Stromal cell of bone marrow (primary cell): ENCODE results near the gene UBE2G2.

Source experiments
- DNase-seq: peaks from one replicate; pipeline ENCODE4 v3.0.0-alpha.2; 2012; ENCODE audit warnings: low read depth

The UBE2G2 gene

GRCh38 chr21:44763451-44764318, 37.9 kb downstream of the UBE2G2 start:
- DNase-seq, result no peak

GRCh38 chr21:44763050-44763378, 38.6 kb downstream of the UBE2G2 start:
- no peak for DNase-seq

DNA sequence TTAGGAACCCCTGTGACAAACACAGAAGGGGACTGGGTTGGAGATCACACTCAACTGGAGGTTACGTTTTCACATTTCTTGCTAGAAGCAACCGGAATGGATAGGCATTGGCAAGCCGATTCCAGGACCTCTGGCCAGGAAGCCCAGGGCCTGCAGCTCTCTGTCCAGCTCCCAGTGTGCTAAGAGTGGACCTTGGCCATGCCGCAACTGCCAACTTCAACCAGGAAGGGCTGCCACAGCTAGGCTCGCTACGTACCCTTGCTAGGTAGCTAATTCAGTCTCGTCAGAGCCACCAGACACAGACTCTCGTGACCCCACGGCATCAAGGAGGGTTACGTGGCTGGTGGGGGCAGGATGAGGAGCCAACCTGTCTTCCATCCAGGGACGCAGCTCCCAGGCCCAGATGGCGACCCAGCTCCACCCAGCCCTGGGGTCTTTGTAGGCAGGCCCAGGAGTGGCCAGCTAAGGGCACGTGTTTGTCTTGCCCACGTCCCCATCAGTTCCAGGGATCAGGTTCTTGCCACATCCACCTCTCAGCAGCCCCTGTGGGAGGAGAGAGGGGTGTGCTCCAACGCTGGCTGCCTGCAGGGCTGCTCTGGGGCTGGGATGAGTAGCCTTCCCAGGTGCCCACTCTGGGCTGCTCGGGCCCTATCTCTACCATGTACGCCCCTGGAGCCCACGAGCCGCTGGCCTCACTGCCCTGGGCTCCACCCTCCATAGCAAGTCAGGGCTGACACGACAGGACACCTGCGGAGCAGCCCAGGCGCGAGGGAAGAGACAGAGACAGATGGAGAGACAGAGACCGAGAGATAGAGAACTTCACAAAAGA, 39.2 kb downstream of the UBE2G2 start:
- DNase-seq, result no peak

- DNase-seq, result no peak
Measured at GRCh38 chr21:44761747-44762208, 39.8 kb downstream of the UBE2G2 start.

DNA sequence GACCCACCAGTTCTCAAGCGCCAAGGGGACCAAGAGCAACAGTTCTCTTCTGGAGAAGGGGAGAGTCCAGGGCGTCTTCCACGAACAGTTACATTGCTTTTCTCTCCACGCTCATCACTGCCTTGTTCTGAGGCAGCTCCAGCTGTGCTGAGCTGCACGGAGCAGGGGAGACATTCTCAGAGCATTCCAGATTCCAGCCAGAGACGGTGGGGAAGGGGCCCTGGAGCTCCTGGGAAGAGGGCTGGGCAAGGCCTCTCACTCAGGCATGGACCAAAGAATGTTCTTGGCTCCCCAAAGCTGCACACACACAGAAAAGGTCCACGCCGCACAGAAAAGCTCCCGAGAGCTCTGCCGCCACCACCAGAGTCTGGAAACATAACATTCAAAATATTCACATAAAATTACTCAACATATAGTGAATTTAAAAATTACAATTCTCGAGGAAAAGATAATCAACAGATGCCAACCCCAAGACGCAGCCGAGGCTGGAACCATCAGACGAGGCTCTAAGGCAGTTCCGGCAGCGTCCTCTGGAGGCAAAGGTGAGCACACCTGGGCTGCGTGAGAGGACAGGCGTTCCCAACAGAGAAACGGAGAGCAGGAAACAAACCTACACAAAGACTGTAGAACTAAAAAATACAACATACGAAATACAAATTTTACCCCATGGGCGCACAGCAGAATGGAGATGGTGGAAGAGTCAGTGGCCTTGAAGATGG, 40.5 kb downstream of the UBE2G2 start:
- no peak for DNase-seq

GRCh38 chr21:44760376-44760775, 41.2 kb downstream of the UBE2G2 start:
- no peak for DNase-seq

DNA sequence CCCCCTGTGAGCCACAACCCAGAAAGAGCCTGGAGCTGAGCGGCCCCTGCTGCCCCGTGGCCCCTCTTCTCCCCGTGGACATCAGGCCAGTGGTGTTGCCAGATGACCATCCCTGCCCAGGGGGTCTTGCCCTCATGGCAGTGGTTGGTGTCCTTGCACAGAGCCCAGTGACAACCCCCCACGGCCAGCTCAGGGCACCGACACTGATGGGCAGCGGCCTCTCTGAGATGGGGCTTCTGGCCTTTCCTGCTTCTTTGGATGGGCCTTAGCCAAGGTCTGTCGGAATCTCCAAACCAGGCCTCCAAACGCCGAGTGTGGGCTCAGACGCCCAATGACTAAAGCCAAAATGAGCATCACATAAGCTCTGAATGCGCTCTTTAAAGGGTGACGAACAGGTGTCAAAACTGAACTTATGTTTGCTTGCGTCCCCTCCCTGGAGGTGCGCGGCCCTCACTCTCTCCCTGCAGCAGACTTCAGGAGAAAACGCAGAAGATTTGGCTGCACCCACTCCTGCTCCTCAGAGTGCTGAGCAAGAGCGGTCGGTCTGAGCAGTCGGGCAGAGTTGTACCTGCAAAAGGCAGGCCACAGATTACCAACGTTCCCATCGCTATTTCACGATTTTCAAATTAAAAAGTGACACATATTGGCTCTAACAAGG, 41.9 kb downstream of the UBE2G2 start:
- DNase-seq, result no peak

DNA sequence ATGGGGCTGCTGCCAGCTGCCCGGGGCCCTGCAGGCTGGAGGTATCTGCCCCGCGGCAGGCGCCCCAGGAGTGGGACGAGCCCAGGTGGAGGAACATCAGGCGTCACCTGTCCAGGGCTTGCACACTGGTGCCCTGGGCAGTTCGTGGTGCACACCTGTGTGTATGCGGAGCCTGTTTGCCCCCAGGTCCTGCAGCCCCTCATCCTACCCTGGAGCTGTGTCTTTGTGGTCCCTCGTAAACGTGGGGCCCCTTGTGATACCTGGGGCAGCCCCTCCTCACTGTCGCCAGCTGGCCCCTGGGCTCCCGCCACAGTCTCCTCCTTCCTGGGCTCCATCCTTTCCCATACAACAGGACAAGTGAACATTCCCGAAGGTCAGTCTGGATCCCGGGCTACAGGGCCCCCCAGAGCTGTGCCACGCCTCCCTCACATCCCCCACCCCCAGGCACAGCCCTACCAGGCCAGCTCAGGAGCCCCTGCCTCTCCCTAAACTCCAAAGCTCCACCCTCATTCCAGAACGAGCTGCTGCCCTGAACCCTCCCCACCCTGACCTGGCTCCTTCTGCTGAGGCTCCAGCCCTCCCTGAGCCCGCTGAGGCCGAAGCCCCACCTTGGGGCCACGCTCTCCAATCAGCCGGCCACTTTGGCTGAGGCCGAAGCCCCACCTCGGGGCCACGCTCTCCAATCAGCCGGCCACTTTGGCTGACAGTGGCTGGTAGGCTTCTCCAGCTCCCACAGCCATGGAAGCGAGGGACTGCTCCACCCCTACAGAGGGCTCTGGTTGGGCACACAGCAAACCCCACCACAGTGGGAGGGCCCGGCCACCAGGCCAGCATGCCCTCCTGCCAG, 42.6 kb downstream of the UBE2G2 start:
- DNase-seq, result no peak

DNA sequence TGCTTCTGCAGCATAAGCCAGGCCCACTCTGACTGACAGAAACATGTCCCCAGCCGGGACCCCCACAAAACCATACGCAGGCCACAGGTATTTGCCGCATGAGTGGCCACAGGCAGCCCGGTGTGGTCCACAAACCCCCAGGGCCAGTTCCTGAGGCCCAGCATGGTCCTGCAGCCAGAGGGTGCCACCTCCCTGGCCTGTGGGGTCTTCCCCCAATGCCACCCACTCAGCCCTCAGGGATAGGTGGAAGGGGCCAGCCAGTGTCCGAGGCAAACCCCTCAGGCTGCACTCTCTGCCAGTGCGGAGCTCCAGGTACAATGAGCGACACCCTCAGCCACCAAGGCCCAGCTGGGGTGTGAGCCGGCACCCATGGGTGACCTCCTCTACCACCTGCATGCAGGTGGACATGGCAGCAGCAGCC, 43.5 kb downstream of the UBE2G2 start:
- DNase-seq, result no peak

GRCh38 chr21:44757731-44758130, 43.9 kb downstream of the UBE2G2 start:
- no peak for DNase-seq

- DNase-seq, result no peak
Measured at GRCh38 chr21:44756423-44757185, 45.0 kb downstream of the UBE2G2 start.

- no peak for DNase-seq
Measured at GRCh38 chr21:44755227-44755626, 46.4 kb downstream of the UBE2G2 start.

DNA sequence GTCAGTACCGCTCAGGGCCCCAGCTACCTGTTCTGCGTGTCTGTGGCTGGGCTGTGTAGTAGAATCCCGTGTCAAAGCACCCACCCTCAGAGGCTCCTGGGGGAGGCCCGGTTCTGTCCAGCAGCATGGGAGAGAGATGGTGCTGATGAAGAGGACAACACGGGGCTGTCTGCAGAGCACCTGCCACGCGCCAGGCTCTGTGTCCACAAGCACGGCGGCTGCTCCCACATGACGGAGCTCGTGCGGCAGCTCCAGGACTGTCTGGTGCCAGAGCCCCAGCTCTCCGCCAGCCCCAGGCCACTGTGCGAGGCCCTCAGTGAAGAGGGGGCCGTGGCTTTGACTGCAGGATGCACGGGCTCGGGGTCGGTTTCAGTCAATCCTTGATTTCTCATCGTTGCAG, 48.3 kb downstream of the UBE2G2 start:
- DNase-seq, result no peak

- no peak for DNase-seq
Measured at GRCh38 chr21:44752671-44753235, 48.9 kb downstream of the UBE2G2 start.

- DNase-seq, result no peak
Measured at GRCh38 chr21:44751799-44752636, 49.6 kb downstream of the UBE2G2 start.

DNA sequence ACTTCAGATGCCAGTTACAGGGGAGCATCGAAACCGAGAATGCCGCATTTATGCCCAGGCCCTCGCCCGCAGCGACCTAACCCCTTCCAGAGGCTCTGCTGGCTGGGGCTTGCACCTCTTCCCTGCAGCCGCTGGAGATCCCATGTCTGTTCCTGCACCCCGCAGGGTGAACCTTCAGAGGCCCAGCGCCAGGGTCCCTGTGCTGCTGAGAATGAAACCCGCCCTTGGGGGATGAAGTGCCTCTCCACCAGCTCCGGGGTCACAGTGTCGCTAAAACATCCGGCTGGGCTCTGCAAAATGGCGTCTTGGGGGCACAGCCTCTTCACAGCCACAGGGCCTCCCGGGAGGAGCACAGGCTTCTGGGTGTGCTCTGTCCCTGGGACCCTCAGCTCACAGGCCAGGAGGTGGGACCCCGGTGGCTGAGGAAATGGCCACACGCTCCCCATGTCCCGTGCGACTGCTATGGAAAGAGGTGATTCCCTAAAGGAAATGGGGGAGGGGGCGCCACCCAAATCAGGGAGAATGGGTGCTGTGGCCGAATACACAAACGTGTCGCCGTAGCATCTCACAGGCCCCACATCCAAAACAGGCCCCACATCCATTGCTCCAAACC, 50.3 kb downstream of the UBE2G2 start:
- DNase-seq, result no peak

GRCh38 chr21:44750675-44751025, 51.0 kb downstream of the UBE2G2 start:
- DNase-seq, result no peak
